IMR-90 (cell line): ENCODE data around the gene NMRAL1. TPM values are rescaled to one million over a fixed set of nuclear protein-coding genes. Genes with fewer than 3 reads are reported as not detected.

ENCODE experiments used
- ATAC-seq: fragments of 200-7000 bp; cut with Tn5 transposase; 2 replicates; pipeline ENCODE4 v1.9.1; 2020; ENCODE audit warnings: low read depth, mild to moderate bottlenecking, moderate library complexity
- BruUV-seq: library from RNA; stranded (reverse); fragments of 400-500 nt; replicated peaks from 2 replicates; lab custom pipeline; 2021; lab: Mats Ljungman, UMichigan
- CTCF ChIA-PET: fragments of 300-600 bp; formaldehyde crosslinking; extraction: SDS; loops from one replicate; lab custom pipeline; 2021; ENCODE audit warnings: antibody characterized with exemption; lab: Yijun Ruan, JAX
- POLR2A ChIA-PET: fragments of 300-600 bp; sonication (Branson Sonifier 250); formaldehyde crosslinking; loops from one replicate; lab custom pipeline; 2022; ENCODE audit warnings: antibody characterized with exemption; ENCODE audit not compliant: unreplicated experiment; lab: Charles Lee
- DNase-seq: peaks from one replicate; pipeline ENCODE4 v3.0.0; 2013
- H2AFZ ChIP-seq: replicated peaks from 2 replicates; pipeline ENCODE3; 2013; ENCODE audit warnings: low read length, mild to moderate bottlenecking; ENCODE audit not compliant: poor library complexity
- H2AK5ac ChIP-seq: 2 replicates; pipeline ENCODE4 v1.6.1; 2013; ENCODE audit warnings: low read depth, low read length, inconsistent platforms
- H2AK9ac ChIP-seq: replicated peaks from 2 replicates; pipeline ENCODE3; 2013; ENCODE audit warnings: mild to moderate bottlenecking, low read depth, low read length, moderate library complexity; ENCODE audit not compliant: poor library complexity
- H2BK120ac ChIP-seq: 2 replicates; pipeline ENCODE4 v1.6.1; 2013; ENCODE audit warnings: low read depth, low read length, inconsistent platforms
- H2BK15ac ChIP-seq: 3 replicates; pipeline ENCODE4 v1.6.1; 2013; ENCODE audit warnings: low read depth, low read length, inconsistent platforms
- H2BK20ac ChIP-seq: 2 replicates; pipeline ENCODE4 v1.6.1; 2013; ENCODE audit warnings: low read depth, mild to moderate bottlenecking, inconsistent platforms, low read length, moderate library complexity
- H2BK5ac ChIP-seq: 2 replicates; pipeline ENCODE4 v1.6.1; 2013; ENCODE audit warnings: mild to moderate bottlenecking, low read depth, low read length, inconsistent platforms; ENCODE audit not compliant: poor library complexity, severe bottlenecking
- H3K14ac ChIP-seq: replicated peaks from 2 replicates; pipeline ENCODE4 v1.6.1; 2013; ENCODE audit warnings: low read depth, low read length, inconsistent platforms
- H3K18ac ChIP-seq: 2 replicates; pipeline ENCODE4 v1.6.1; 2013; ENCODE audit warnings: low read depth, low read length, control low read depth
- H3K23ac ChIP-seq: 2 replicates; pipeline ENCODE4 v1.6.1; 2013; ENCODE audit warnings: low read depth, low read length, inconsistent platforms
- H3K27ac ChIP-seq: 2 replicates; pipeline ENCODE4 v1.5.1; 2013; ENCODE audit warnings: mild to moderate bottlenecking, control low read depth, low read length; ENCODE audit not compliant: insufficient read depth
- H3K27me3 ChIP-seq: 2 replicates; pipeline ENCODE4 v1.6.1; 2013; ENCODE audit warnings: low read length; ENCODE audit not compliant: control insufficient read depth, insufficient read depth
- H3K36me3 ChIP-seq: 2 replicates; pipeline ENCODE4 v1.6.1; 2013; ENCODE audit warnings: low read length, mixed read lengths; ENCODE audit not compliant: control insufficient read depth, insufficient read depth
- H3K4ac ChIP-seq: 2 replicates; pipeline ENCODE4 v1.6.1; 2013; ENCODE audit warnings: low read depth, low read length, inconsistent platforms
- H3K4me1 ChIP-seq: 2 replicates; pipeline ENCODE4 v1.6.1; 2013; ENCODE audit warnings: low read length, mixed read lengths; ENCODE audit not compliant: control insufficient read depth, insufficient read depth
- H3K4me2 ChIP-seq: 2 replicates; pipeline ENCODE4 v1.6.1; 2013; ENCODE audit warnings: low read depth, mild to moderate bottlenecking, control low read depth, low read length, moderate library complexity
- H3K4me3 ChIP-seq: 2 replicates; pipeline ENCODE4 v1.5.1; 2013; ENCODE audit warnings: low read depth, mild to moderate bottlenecking, control low read depth, low read length, moderate library complexity; ENCODE audit not compliant: insufficient read depth
- H3K56ac ChIP-seq: 2 replicates; pipeline ENCODE4 v1.6.1; 2013; ENCODE audit warnings: low read length, inconsistent platforms; ENCODE audit not compliant: insufficient read depth; ENCODE audit errors: extremely low read depth
- H3K79me1 ChIP-seq, 2 experiments: 2 replicates each; pipeline ENCODE4 v1.6.1; 2013; ENCODE audit warnings: low read length in 2 of 2, inconsistent platforms in 1 of 2, low read depth in 1 of 2
- H3K9ac ChIP-seq: 2 replicates; pipeline ENCODE4 v1.6.1; 2013; ENCODE audit warnings: low read depth, low read length, control low read depth
- H3K9me1 ChIP-seq: 2 replicates; pipeline ENCODE4 v1.6.1; 2013; ENCODE audit warnings: low read length, inconsistent platforms; ENCODE audit not compliant: insufficient read depth
- H3K9me3 ChIP-seq: 2 replicates; pipeline ENCODE4 v1.6.1; 2013; ENCODE audit warnings: low read length; ENCODE audit not compliant: control insufficient read depth, insufficient read depth
- H4K20me1 ChIP-seq: 2 replicates; pipeline ENCODE4 v1.6.1; 2013; ENCODE audit warnings: low read length, inconsistent platforms; ENCODE audit not compliant: insufficient read depth
- H4K5ac ChIP-seq: 2 replicates; pipeline ENCODE4 v1.6.1; 2013; ENCODE audit warnings: mild to moderate bottlenecking, low read depth, low read length, control low read depth
- H4K8ac ChIP-seq, 2 experiments: 2 replicates each; pipeline ENCODE4 v1.6.1; 2013; ENCODE audit warnings: low read depth in 2 of 2, low read length in 2 of 2, control low read depth in 1 of 2, inconsistent platforms in 1 of 2
- H4K91ac ChIP-seq: 2 replicates; pipeline ENCODE4 v1.6.1; 2013; ENCODE audit warnings: low read depth, low read length, inconsistent platforms; ENCODE audit not compliant: insufficient read depth
- BHLHE40 ChIP-seq: fragments of 150-350 bp; IDR thresholded peaks from 2 replicates; pipeline ENCODE4 v1.6.1; 2016; ENCODE audit warnings: mild to moderate bottlenecking, low read depth, low read length
- CEBPB ChIP-seq: IDR thresholded peaks from 2 replicates; pipeline ENCODE4 v1.6.1; 2012; ENCODE audit warnings: low read depth, low read length, improper control_type of control experiment
- CHD1 ChIP-seq: IDR thresholded peaks from 2 replicates; pipeline ENCODE4 v1.6.1; 2012; ENCODE audit warnings: low read depth, low read length, improper control_type of control experiment
- ELK1 ChIP-seq: fragments of 150-350 bp; IDR thresholded peaks from 2 replicates; pipeline ENCODE4 v1.6.1; 2016; ENCODE audit warnings: low read depth, mild to moderate bottlenecking, low read length, moderate library complexity, borderline replicate concordance
- FOS ChIP-seq: fragments of 150-350 bp; IDR thresholded peaks from 2 replicates; pipeline ENCODE4 v1.6.1; 2016; ENCODE audit warnings: low read depth, low read length
- MAFK ChIP-seq: IDR thresholded peaks from 2 replicates; pipeline ENCODE4 v1.6.1; 2012; ENCODE audit warnings: low read depth, low read length, improper control_type of control experiment
- MAZ ChIP-seq: IDR thresholded peaks from 2 replicates; pipeline ENCODE4 v1.6.1; 2012; ENCODE audit warnings: low read depth, mild to moderate bottlenecking, low read length, improper control_type of control experiment, moderate library complexity, borderline replicate concordance
- MXI1 ChIP-seq: IDR thresholded peaks from 2 replicates; pipeline ENCODE4 v1.6.1; 2012; ENCODE audit warnings: low read depth, mild to moderate bottlenecking, low read length, moderate library complexity, borderline replicate concordance
- NFE2L2 ChIP-seq: fragments of 150-350 bp; IDR thresholded peaks from 2 replicates; pipeline ENCODE4 v1.6.1; 2016; ENCODE audit warnings: low read depth, mild to moderate bottlenecking, low read length
- POLR2A ChIP-seq: IDR thresholded peaks from 2 replicates; pipeline ENCODE4 v1.6.1; 2012; ENCODE audit warnings: mild to moderate bottlenecking, low read depth, low read length
- RAD21 ChIP-seq: IDR thresholded peaks from 2 replicates; pipeline ENCODE4 v1.6.1; 2012; ENCODE audit warnings: low read length, improper control_type of control experiment
- RCOR1 ChIP-seq: IDR thresholded peaks from 2 replicates; pipeline ENCODE4 v1.6.1; 2012; ENCODE audit warnings: mild to moderate bottlenecking, low read length, improper control_type of control experiment; ENCODE audit not compliant: insufficient replicate concordance
- RFX5 ChIP-seq: IDR thresholded peaks from 2 replicates; pipeline ENCODE4 v1.8.0; 2012; ENCODE audit warnings: low read depth, mild to moderate bottlenecking, low read length, moderate library complexity
- SMC3 ChIP-seq: fragments of 150-350 bp; IDR thresholded peaks from 2 replicates; pipeline ENCODE4 v1.6.1; 2016; ENCODE audit warnings: low read depth, mild to moderate bottlenecking, antibody characterized with exemption, low read length, moderate library complexity
- USF2 ChIP-seq: fragments of 150-350 bp; IDR thresholded peaks from 2 replicates; pipeline ENCODE4 v1.6.1; 2017; ENCODE audit warnings: mild to moderate bottlenecking, antibody characterized with exemption, low read length, low read depth
- WGBS, 2 experiments: methylation state at CpG; one replicate each; pipeline versions ENCODE4 v1.1.5 to v1.1.7; 2013; ENCODE audit warnings: missing lambda C conversion rate in 2 of 2; ENCODE audit not compliant: insufficient read length in 1 of 2; ENCODE audit errors: extremely low coverage in 2 of 2; 5-methylcytosine and 5-hydroxymethylcytosine counted together
- dilution Hi-C: fragments of 300-500 bp; cut with HindIII; formaldehyde crosslinking; loops from one replicate; pipeline ENCODE4 v1.14.3; 2018; ENCODE audit warnings: low sequenced_read_pairs; ENCODE audit not compliant: unreplicated experiment
- in situ Hi-C: fragments of 300-500 bp; cut with MboI; formaldehyde crosslinking; loops from 3 replicates; pipeline ENCODE4 v1.14.3; 2019; ENCODE audit warnings: low sequenced_read_pairs, inconsistent platforms, mixed read lengths
- intact Hi-C: fragments of 100-400 bp; cut with micrococcal nuclease; formaldehyde crosslinking; loops from 2 replicates; pipeline ENCODE4 v1.10.0; 2022
- polyA plus RNA-seq, 3 experiments: library from polyadenylated mRNA; depleted of rRNA; stranded (reverse); fragments of >200 nt; gene quantifications; 2 replicates each; pipeline ENCODE4 v1.2.3, GENCODE V29; 2012; ENCODE audit warnings: low replicate concordance in 1 of 3
- total RNA-seq: library from RNA; depleted of rRNA; stranded (reverse); fragments of >200 nt; gene quantifications from 2 replicates; pipeline ENCODE4 v1.2.3, GENCODE V29; 2012
- TF ChIP-seq, protein P1 (sequence below): conservative IDR thresholded peaks from 2 replicates; pipeline ENCODE4 v1.5.1; 2012; ENCODE audit warnings: mild to moderate bottlenecking, low read depth, low read length, improper control_type of control experiment

NMRAL1 gene
- total and polyA plus RNA-seq, 2 of the 4 experiments (the other 2 are of a cell fraction), result 48.6 to 67.6 TPM

GRCh38 chr16:4450931-4451519 is 23.4 kb downstream of the NMRAL1 start:
- Histone ChIP-seq H3K56ac (no peak overlapping the region), H2BK20ac (no peak overlapping the region), H3K27ac (no peak overlapping the region), H3K36me3 (peaks cover 59% of the 10 kb centered on the region), H3K9me3 (no peaks in the 10 kb centered on the region), H3K4me3 (no peak overlapping the region), H2BK120ac (no peak overlapping the region), H3K23ac (no peak overlapping the region), H2AFZ (no peak overlapping the region), H3K18ac (no peak overlapping the region), H3K4me1 (no peaks in the 10 kb centered on the region), H4K5ac (no peak overlapping the region), H2AK5ac (no peak overlapping the region), H3K9me1 (0 out of 2 replicates have a peak, but pooled peaks cover 7% of the 10 kb centered on the region), H3K4ac (no peak overlapping the region), H4K20me1 (peaks cover 15% of the 10 kb centered on the region), H4K8ac (no peak overlapping the region), H3K79me1 (peaks cover 10 to 16% of the 10 kb centered on the region in 2 experiments), H2AK9ac (no peak overlapping the region), H3K27me3 (no peaks in the 10 kb centered on the region), H3K4me2 (no peak overlapping the region), H2BK15ac (no peak overlapping the region), H2BK5ac (no peak overlapping the region), H3K14ac (no peak overlapping the region), H4K91ac (no peak overlapping the region), H3K9ac (no peak overlapping the region)
- 100% methylated on average over 5 of the region's 14 CpGs; no CpG with 5 or more reads in 1 of the 2 experiments for WGBS, 2 experiments
- intact Hi-C loops, result no loop called here
- dilution Hi-C loops, result no loop called here
- POLR2A ChIA-PET, result no interaction called here
- in situ Hi-C loops, result no loop called here
- BruUV-seq, result no TSS peak
- CTCF ChIA-PET, result no interaction called here
- DNase-seq, result no peak
- ATAC-seq, result no peak
- TF ChIP-seq MAFK, result no peak
- no peak for TF ChIP-seq RAD21
- TF ChIP-seq POLR2A, result no peak
- no peak for TF ChIP-seq MAZ
- no peak for TF ChIP-seq FOS
- TF ChIP-seq NFE2L2, result no peak
- TF ChIP-seq, protein P1, sequence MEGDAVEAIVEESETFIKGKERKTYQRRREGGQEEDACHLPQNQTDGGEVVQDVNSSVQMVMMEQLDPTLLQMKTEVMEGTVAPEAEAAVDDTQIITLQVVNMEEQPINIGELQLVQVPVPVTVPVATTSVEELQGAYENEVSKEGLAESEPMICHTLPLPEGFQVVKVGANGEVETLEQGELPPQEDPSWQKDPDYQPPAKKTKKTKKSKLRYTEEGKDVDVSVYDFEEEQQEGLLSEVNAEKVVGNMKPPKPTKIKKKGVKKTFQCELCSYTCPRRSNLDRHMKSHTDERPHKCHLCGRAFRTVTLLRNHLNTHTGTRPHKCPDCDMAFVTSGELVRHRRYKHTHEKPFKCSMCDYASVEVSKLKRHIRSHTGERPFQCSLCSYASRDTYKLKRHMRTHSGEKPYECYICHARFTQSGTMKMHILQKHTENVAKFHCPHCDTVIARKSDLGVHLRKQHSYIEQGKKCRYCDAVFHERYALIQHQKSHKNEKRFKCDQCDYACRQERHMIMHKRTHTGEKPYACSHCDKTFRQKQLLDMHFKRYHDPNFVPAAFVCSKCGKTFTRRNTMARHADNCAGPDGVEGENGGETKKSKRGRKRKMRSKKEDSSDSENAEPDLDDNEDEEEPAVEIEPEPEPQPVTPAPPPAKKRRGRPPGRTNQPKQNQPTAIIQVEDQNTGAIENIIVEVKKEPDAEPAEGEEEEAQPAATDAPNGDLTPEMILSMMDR, result no peak
- no peak for TF ChIP-seq RCOR1
- no peak for TF ChIP-seq ELK1
- TF ChIP-seq BHLHE40, result no peak
- no peak for TF ChIP-seq CEBPB
- no peak for TF ChIP-seq RFX5
- TF ChIP-seq CHD1, result no peak
- no peak for TF ChIP-seq MXI1
- no peak for TF ChIP-seq USF2
- no peak for TF ChIP-seq SMC3
